GM23248 (cell line): ENCODE data around the gene NOC4L.

Source experiments
- EZH2 ChIP-seq: fragments of 200-600 bp; sonication (generic); IDR thresholded peaks from 2 replicates; pipeline ENCODE4 v1.6.1; 2018; ENCODE audit warnings: antibody characterized with exemption, mild to moderate bottlenecking; ENCODE audit not compliant: insufficient read depth, poor library complexity, severe bottlenecking
- EZH2phosphoT487 ChIP-seq: fragments of 200-600 bp; sonication (generic); IDR thresholded peaks from 2 replicates; pipeline ENCODE4 v1.6.1; 2018; ENCODE audit warnings: antibody characterized with exemption, moderate library complexity, mild to moderate bottlenecking, low read depth; ENCODE audit not compliant: insufficient read depth

DNA sequence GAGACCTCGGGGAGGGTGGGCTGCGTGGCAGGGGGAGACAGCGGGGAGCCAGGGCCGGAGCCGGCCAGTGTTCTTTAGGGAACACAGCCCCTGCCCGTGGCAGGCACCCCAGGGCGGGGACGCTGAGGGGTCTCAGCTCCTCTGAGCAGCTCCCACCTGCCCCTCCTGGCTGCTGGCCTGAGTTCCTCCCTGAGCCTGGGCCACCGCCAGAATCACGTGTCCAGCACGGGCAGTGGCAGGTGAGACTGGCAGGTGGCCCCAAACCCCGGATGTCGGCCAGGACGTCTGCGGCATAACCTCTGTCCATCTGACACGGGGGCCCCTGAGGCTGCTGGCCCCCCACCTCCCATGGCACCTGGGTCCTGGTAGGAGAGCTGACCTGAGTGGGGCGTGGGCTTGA lies 25.1 kb downstream of the NOC4L start:
- no peak for TF ChIP-seq EZH2phosphoT487
- no peak for TF ChIP-seq EZH2
